GM19468 (cell line): Measurements from ENCODE around the gene ST6GALNAC1.

Source experiments
- ATAC-seq: cut with Tn5 transposase; IDR thresholded peaks from one replicate; pipeline ENCODE4 v1.9.1; 2021; ENCODE audit warnings: mild to moderate bottlenecking, moderate library complexity, moderate number of reproducible peaks; ENCODE audit not compliant: unreplicated experiment; ENCODE audit errors: extremely low read depth

Gene ST6GALNAC1

DNA sequence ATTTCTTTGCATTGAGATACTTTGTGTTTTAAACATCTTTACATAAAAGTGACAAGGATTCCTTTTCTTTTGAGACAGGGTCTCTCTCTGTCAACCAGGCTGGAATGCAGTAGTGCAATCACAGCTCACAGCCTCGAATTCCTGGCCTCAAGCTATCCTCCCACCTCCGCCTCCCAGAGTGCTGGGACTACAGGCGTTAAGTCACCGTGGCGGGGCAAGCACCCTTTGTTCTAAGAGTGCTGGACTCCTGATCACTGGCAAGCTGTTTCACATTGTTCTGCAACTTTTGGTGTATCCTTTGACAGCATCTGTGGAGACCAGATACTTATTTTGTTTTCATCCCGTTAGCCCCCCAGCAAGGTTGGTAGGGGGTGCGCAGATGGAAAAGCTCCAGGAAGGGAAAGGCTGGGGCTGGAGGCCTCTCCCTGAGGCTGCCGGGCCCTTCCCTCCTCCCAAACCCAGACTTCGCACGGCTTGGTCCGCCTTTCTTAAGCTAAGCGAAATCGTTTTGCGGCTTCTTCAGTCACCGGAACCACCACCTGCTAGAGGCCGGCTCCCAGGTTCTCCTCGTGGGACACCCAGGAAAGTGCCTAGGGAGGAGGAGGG lies 59.0 kb downstream of the ST6GALNAC1 start:
- no peak for ATAC-seq

DNA sequence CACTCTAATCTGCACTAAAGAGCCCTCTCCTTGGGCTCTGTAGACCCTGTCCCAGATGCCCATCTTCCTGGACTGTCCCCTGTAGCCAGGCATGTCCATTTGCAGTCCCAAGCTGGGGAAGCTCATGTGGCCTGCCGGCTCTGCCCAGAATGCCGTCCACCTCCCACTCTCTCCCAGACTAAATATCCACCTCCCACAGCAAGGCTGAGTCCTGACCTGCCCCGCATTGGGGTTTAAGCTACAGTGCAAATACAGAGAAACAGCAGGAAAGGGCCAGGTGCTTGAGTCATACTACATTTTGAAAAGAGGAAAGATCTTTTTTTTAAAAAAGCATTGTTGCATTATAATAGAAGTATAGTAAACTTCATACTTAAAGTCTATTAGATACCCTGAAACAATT lies 60.9 kb downstream of the ST6GALNAC1 start:
- no peak for ATAC-seq

DNA sequence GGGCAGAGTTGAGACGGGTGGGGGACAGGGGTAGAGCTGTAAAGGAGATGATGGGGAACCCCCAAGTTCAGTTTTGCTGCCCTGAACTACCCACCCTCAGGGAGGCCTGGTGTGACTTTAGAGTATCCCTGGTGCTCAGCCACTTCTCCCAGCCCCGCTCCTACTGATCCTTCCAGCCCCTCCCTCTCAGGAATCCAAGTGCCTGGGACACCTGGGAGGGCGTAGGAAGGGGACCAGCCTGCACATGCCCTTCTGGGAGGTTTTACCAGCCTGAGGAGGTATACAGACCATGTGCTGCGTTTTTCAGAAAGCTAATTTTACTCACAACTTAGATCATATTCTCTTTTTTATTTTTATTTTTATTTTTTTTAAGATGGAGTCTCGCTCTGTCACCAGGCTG lies 62.0 kb downstream of the ST6GALNAC1 start:
- no peak for ATAC-seq

DNA sequence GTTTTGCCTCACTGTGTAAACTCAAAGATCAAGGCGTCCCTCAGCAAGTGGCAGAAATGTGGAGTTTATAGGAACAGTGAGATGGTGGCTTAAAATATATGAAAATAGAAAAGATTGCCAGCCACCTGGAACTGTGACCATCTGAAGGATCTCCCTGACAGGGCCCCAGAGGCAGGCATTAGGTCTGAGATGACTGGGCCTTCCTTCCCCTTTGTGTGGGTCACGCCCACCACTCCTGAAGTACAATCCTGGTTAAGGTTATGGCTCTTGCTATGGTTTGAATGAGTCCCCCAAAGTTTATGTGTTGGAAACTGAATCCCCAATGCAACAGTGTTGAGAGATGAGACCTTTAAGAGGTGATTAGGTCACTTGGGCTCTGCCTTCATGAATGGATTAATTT lies 64.3 kb downstream of the ST6GALNAC1 start:
- ATAC-seq: no peak

DNA sequence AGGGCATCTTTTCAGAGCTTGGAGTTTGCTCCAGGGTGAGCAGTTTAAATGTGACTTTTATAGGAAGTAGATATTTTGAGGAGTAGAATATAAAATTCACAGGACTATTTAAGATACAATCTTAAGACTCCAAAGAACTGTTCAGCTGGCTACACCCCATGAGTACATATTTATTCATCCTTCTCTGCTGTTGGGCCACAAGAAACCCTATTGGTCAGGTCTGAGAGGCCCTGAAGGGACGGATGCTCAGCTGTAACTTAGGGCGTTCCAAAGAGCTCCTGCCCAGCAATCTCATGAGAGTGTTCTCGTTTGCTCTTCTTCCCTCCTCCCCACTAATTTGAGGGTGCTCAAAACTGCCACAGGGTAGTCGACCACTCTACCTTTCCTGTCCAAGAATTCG lies 65.2 kb downstream of the ST6GALNAC1 start:
- no peak for ATAC-seq

DNA sequence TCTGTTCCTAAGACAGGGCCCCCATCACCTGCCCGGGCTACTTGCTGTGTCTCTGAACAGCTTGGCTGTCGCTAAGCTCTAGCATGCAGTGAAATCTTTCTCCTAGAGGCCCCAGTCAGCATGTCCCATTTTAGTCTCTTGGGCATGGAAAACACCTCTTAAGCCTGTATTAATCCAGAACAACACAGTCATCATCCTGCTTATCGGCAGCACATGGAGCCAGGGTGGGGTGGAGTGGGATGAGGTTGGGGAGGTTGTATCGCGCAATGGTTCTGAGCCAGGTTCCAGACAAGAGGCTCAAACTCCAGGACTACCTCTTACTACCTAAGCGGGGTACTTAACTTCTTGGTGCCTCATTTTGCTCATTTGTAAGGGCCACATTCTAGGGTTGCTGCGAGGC lies 65.7 kb downstream of the ST6GALNAC1 start:
- ATAC-seq: no peak

DNA sequence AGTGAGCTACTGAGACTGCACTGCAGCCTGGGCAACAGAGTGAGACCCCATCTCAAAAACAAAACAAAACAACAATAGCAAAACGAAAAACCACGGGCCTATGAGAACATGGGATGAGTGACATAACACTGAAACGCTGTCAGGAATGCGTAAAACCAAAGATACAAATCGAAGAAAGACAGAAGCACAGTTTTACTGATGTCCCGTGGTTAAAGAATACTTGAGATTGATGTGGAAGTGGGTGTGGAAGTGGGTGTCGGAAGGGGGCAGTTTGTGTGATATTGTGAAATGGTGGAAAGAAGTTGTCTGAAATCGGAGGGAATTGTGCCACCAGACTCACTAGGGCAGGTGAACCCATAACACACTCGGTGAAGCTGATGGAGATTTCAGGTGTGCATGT lies 67.4 kb downstream of the ST6GALNAC1 start:
- ATAC-seq: no peak

DNA sequence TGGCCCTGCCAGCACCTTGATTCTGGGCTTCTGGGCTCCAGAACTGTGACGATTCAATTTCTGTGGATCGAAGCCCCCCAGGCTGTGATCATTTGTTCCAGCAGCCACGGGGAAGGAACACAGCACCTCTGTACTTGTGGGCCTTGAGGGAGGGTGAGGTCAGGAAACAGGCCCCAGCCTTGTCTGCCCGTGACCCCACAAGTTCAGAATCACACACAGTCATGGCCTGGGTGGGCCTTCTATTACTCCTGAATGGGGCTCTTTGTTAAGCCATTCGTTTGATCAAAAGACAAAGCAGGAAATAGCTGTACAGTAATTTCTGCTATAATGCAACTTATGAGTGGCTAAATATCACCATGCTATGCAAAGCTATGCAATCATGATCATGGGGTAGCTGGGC lies 68.0 kb downstream of the ST6GALNAC1 start:
- ATAC-seq: no peak
